Activated T-cell treated with anti-CD3 and anti-CD28 coated beads, Interleukin-2, amount 50 U/mL, for 48 hours (primary cell): ENCODE results near the gene KMT2C.
"Not testable (repeated sequence)": the region's sequence is repeated elsewhere in the genome, so short reads cannot be mapped to it uniquely, and the experiment has no call there.

Source experiments
- DNase-seq, 2 experiments: peaks; one replicate each; pipeline ENCODE4 v3.0.0-alpha.2; 2020

The KMT2C gene

GRCh38 chr7:152435384-152436110, at the start of gene KMT2C:
TSS of gene KMT2C (minus strand) at chr7:152436003. CDS start at chr7:152435786, 217 bp downstream.
- peak; percentile 60 to 65 for DNase-seq

- DNase-seq: no peak
Measured at GRCh38 chr7:152481082-152481481, 45.3 kb upstream of the KMT2C start.

- no peak for DNase-seq
Measured at GRCh38 chr7:152480664-152481063, 44.9 kb upstream of the KMT2C start.

DNA sequence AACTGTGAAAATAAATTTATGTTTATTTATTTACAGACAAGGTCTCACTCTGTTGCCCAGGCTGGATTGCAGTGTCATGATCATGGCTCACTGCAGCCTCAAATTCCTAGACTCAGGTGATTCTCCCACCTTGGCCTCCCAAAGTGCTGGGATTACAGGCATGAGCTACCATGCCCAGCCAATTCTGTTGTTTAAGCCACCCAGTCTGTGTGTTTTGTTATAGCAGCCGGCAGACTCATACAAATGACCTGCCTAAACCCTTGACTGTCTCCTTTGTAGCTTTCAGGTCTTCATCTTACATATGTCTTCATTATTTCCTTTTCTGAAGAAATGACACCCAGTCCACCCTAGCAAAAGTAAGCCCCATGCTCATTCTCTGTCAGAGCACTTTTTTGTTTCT, 43.8 kb upstream of the KMT2C start:
- no peak for DNase-seq

DNA sequence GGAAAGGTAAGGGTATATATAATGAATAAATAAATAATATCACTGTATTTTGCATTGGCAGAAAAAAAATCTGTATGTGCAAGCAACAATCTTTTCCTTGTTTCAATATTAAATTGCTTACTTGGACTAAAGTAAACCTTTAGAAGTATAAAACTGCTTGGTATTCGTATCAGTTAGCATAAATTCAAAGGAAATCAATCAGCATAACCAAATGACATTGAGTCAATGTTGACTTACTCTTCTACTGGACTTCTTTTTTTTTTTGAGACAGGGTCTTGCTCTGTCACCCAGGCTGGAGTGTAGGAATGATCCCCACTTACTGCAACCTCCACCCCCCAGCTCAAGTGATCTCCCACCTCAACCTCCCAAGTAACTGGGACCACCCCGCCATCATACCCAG, 42.3 kb upstream of the KMT2C start:
- DNase-seq: no peak

GRCh38 chr7:152477079-152477478, 41.3 kb upstream of the KMT2C start:
- no peak for DNase-seq

- no peak for DNase-seq
Measured at GRCh38 chr7:152476551-152476950, 40.7 kb upstream of the KMT2C start.

DNA sequence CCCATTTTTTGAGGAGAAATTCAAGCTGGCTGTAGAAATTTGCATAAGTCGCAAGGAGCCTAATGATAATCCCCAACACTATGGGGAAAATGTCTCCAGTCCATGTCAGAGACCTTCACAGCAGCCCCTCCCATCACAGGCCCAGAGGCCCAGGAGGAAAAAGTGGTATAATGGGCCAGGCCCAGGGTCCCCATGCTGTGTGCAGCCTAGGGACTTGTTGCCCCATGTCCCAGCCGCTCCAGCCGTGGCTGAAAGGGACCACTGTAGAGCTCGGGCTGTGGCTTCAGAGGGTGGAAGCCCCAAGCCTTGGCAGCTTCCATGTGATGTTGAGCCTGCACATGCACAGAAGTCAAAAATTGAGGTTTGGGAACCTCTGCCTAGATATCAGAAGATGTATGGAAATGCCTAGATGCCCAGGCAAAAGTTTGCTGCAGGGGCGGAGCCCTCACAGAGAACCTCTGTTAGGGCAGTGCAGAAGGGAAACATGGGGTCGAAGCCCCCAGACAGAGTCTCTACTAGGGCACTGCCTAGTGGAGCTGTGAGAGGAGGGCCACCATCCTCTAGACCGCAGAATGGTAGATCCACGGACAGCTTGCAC, 35.3 kb upstream of the KMT2C start:
- DNase-seq: not testable (repeated sequence)

- DNase-seq: not testable (repeated sequence)
Measured at GRCh38 chr7:152470251-152471022, 34.6 kb upstream of the KMT2C start.

DNA sequence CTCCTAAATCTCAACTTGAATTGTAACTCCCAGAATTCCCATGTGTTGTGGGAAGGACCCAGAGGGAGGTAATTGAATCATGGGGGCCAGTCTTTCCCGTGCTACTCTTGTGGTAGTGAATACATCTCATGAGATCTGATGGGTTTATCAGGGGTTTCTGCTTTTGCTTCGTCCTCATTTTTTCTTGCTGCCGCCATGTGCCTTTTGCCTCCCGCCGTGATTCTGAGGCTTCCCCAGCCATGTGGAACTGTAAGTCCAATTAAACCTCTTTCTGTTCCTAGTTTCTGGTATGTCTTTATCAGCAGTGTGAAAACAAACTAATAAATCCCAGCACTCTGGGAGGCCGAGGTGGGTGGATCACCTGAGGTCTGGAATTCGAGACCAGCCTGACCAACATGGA, 33.8 kb upstream of the KMT2C start:
- DNase-seq: not testable (repeated sequence)

GRCh38 chr7:152467225-152467624, 31.4 kb upstream of the KMT2C start:
- DNase-seq: no peak

DNA sequence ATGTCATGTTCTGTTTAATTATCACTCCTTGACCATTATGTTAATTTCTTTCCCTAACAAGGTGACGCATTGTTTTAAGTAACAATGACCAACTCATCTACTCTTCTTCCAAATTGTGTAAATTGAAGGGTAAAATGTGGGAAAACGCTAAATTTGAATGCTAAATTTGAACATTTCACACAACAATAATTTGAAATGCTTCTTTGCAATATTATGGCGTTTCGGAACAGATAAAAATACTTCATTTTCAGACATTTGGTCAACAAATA, 29.2 kb upstream of the KMT2C start:
- DNase-seq: no peak

DNA sequence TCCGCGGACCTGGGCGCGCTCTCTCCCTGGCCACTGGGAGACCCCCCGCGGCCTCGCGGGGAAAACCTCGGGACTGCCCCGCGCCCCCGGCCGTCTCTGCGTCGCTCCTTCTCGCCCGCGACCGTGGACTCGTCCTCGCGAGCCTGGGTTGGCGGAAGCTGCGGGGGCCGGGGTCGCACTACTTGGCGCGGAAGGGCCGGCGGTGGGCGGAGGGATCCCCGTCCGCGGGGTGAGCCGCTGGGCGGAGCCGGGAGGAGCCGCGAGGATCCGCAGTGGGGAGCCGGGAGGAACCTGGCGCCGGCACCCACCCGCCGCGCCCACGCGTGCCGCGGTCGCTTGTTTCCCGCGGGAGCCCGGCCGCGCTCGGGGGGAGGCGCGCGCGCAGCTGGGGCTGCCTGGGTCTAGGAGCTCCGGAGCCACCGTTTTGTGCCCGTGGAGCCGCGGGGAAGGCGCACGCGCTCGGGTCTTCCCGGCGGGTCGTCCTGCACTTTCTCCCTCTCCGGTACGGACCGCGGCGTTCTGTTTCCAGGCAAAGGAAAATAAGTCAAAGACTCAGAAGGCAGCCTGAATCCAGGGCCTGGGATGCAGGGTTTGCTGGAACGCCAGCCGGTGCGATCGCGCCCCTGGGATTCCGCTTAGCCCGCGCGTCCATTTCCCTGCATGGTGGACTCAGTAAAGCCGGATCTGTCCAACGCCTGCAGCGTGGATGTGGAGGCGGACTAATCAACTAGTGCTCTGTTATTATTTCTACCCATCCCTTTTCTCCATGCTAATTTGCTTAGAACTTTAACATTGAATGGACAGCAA, 28.7 kb upstream of the KMT2C start:
- peak; percentile 86 to 88 for DNase-seq

DNA sequence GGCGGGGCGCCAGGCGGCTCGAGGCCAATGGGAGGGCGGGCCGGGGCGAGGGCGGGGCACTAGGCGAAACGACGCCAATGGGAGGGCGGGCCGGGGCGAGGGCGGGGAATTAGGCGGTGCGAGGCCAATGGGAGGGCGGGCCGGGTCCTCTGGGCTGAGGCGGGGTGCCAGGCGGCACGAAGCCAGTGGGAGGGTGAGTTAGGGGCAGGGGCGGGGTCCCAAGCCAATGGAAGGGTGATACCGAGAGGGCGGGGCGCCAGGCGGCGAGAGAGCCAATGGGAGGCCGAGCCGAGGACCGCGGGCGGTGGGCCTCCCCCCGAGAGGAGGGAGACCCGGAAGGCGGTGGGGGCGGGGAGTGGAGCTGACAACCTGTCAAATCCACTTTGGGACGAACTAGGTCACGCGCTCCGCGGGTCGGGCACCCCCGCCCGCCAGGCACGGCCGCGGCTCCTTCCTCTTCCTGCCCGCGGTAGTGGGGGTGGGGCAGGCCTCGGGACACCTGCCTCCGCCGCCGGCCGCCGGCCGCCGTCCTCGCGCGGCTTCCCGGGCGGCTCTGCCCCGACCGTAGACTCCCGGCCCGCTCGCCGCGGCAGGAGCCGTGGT, 28.0 kb upstream of the KMT2C start:
- DNase-seq: peak; percentile 100

DNA sequence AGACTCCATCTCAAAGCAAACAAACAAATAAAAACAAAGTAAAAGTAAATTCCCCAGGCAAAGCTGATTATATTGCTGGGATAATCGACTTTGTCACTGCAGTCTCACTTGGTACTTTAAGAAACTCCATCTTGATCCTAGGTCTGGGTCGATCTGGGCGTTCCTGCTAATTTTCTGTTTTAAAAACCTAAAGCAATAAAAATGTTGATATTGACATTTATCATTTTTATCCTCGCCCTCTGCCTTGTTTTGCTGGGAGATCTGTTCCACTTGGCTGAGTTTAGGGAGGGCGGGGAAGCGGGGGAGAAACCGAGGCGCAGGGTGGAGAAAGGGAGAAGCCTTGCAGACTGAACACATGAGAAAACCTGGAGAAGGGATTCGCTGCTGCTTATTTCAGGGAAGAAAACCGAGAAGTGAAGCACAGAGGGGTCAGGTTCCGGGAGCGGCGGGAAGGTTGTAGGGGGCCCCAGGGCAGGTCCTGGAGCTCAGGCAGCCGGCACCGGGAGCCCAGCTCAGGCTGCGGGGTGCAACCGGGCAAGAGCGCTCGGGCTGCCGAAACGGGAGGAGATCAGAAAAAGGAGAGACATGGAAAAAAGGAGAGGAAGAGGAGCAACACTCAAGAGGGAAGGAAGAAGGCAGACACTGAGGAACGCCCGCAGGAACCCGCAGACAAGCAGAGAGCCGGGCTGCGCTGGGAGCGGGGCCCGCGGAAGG, 27.3 kb upstream of the KMT2C start:
- no peak for DNase-seq

GRCh38 chr7:152459724-152460251, 24.0 kb upstream of the KMT2C start:
- DNase-seq: no peak

GRCh38 chr7:152451356-152451755, 15.6 kb upstream of the KMT2C start:
- DNase-seq: no peak

DNA sequence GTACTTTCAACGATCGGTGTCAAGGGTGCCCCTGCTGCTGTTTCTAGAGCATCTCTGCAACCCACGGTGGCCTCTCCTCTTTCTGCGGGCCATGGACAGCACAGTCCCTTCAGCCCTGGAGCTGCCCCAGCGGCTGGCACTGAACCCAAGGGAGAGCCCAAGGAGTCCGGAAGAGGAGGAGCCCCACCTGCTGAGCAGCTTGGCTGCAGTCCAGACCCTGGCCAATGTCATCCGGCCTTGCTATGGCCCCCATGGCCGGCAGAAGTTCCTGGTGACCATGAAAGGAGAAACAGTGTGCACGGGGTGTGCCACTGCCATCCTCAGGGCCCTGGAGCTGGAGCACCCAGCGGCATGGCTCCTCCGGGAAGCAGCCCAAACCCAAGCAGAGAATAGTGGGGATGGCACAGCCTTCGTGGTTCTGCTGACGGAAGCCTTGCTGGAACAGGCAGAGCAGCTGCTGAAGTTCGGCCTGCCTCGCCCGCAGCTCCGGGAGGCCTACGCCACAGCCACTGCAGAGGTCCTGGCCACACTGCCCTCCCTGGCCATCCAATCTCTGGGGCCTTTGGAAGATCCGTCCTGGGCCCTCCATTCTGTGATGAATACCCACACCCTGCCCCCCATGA, 9.7 kb upstream of the KMT2C start:
- DNase-seq: not testable (repeated sequence)

DNA sequence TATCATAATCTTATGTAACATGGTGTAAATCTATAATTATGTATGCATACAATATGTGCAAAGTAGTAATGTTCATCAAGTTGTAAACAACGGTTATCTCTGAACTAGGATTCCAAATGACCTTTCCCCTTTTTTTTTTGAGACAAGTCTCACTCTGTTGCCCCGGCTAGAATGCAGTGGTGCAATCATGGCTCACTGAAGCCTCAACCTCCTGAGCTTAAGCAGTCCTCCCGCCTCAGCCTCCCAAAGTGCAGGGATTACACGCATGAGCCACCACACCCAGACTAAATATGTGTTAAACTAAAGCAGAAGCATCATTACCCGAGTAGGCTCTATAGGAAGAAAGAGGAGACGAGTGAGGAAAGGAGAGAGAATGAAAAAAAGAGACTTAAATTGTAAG, 7.8 kb upstream of the KMT2C start:
- DNase-seq: no peak

- DNase-seq: no peak
Measured at GRCh38 chr7:152442330-152442835, 6.6 kb upstream of the KMT2C start.

GRCh38 chr7:152441810-152442209, 6.0 kb upstream of the KMT2C start:
- DNase-seq: not testable (repeated sequence)
